K562 (cell line): Measurements from ENCODE around the gene DNAL4. TPM values are rescaled to one million over a fixed set of nuclear protein-coding genes. Genes with fewer than 3 reads are reported as not detected.
A peak's percentile ranks its signal among the peaks of the same experiment; 100 is the strongest.

Experiments used
- ATAC-seq: fragments of 200-7000 bp; cut with Tn5 transposase; 3 replicates; pipeline ENCODE4 v1.9.1; 2020; ENCODE audit warnings: moderate library complexity
- Bru-seq: library from RNA; stranded (reverse); fragments of 400-500 nt; gene quantifications from one replicate; lab custom pipeline; 2021; lab: Mats Ljungman, UMichigan
- BruChase-seq, 2 experiments: library from RNA; stranded (reverse); fragments of 400-500 nt; gene quantifications; one replicate each; lab custom pipeline; 2021; lab: Mats Ljungman, UMichigan
- BruUV-seq: library from RNA; stranded (reverse); fragments of 400-500 nt; replicated peaks from 2 replicates; lab custom pipeline; 2021; lab: Mats Ljungman, UMichigan
- CTCF ChIA-PET: fragments of 300-600 bp; formaldehyde crosslinking; extraction: SDS; loops from one replicate; lab custom pipeline; 2021; ENCODE audit warnings: low intra/inter-chr PET ratio; lab: Yijun Ruan, JAX
- POLR2A ChIA-PET: fragments of 300-600, 350-650 bp; sonication (Branson Sonifier 250); formaldehyde crosslinking; extraction: SDS; loops from one replicate; lab custom pipeline; 2021; ENCODE audit warnings: antibody characterized with exemption, inconsistent platforms; lab: Yijun Ruan, JAX
- DNase-seq, 4 experiments: peaks; one replicate each; pipeline versions ENCODE4 v3.0.0 to v3.0.0-alpha.2; 2011 to 2018; ENCODE audit warnings: low spot score in 3 of 4, mixed read lengths in 3 of 4; ENCODE audit errors: extremely low read depth in 1 of 4
- FAIRE-seq: peaks from 2 replicates; lab custom pipeline; 2011; peaks lifted over from hg19 to GRCh38; lab: Jason Lieb, UNC
- H2AFZ ChIP-seq: 2 replicates; pipeline ENCODE4 v1.6.0; 2011; ENCODE audit warnings: low read depth, low read length, control low read depth, inconsistent platforms
- H3K27ac ChIP-seq: fragments of 200-600 bp; 3 replicates; pipeline ENCODE4 v1.8.0; 2011; ENCODE audit warnings: low read depth, mild to moderate bottlenecking, control low read depth, inconsistent platforms, low read length, moderate library complexity, mixed read lengths; ENCODE audit errors: extremely low read depth
- H3K27me3 ChIP-seq, 2 experiments: fragments of 300-600 bp in 1 of 2; 2 replicates in 1 of 2; 3 replicates in 1 of 2; pipeline versions ENCODE4 v1.6.0 to v1.8.0; 2011; ENCODE audit warnings: inconsistent platforms in 2 of 2, low read length in 2 of 2, mild to moderate bottlenecking in 1 of 2, mixed read lengths in 1 of 2, moderate library complexity in 1 of 2; ENCODE audit not compliant: control insufficient read depth in 2 of 2, insufficient read depth in 2 of 2
- H3K36me3 ChIP-seq: fragments of 300-600 bp; 3 replicates; pipeline ENCODE4 v1.8.0; 2011; ENCODE audit warnings: mild to moderate bottlenecking, low read length, inconsistent platforms; ENCODE audit not compliant: control insufficient read depth, insufficient read depth
- H3K4me1 ChIP-seq, 2 experiments: fragments of 200-600 bp in 1 of 2; replicated peaks in 1 of 2; 2 replicates in 1 of 2; 3 replicates in 1 of 2; pipeline versions ENCODE4 v1.5.1 to v1.8.0; 2011; ENCODE audit warnings: inconsistent platforms in 2 of 2, low read length in 2 of 2, mild to moderate bottlenecking in 1 of 2, mixed read lengths in 1 of 2, moderate library complexity in 1 of 2; ENCODE audit not compliant: control insufficient read depth in 2 of 2, insufficient read depth in 2 of 2
- H3K4me2 ChIP-seq: 2 replicates; pipeline ENCODE4 v1.6.1; 2011; ENCODE audit warnings: low read length, control low read depth, inconsistent platforms, mixed read lengths; ENCODE audit not compliant: insufficient read depth
- H3K4me3 ChIP-seq: fragments of 200-600 bp; sonication (generic), shearing (Covaris generic); 2 replicates; pipeline ENCODE4 v1.5.1; 2016; ENCODE audit warnings: control low read depth, inconsistent platforms
- H3K79me2 ChIP-seq: fragments of 200-600 bp; 3 replicates; pipeline ENCODE4 v1.8.0; 2011; ENCODE audit warnings: low read length, inconsistent platforms; ENCODE audit not compliant: control insufficient read depth, insufficient read depth
- H3K9ac ChIP-seq, 2 experiments: 2 replicates each; pipeline versions ENCODE4 v1.6.0 to v1.6.1; 2011; ENCODE audit warnings: low read depth in 2 of 2, low read length in 2 of 2, control low read depth in 1 of 2, inconsistent platforms in 1 of 2, mild to moderate bottlenecking in 1 of 2, mixed read lengths in 1 of 2; ENCODE audit not compliant: insufficient read depth in 1 of 2
- H3K9me1 ChIP-seq: one replicate; pipeline ENCODE4 v1.6.0; 2011; ENCODE audit warnings: inconsistent platforms, mild to moderate bottlenecking, low read length, moderate library complexity; ENCODE audit not compliant: control insufficient read depth, insufficient read depth
- H3K9me3 ChIP-seq: replicated peaks from 2 replicates; pipeline ENCODE4 v1.5.1; 2011; ENCODE audit warnings: low read depth, low read length, inconsistent platforms; ENCODE audit not compliant: control insufficient read depth, insufficient read depth
- H4K20me1 ChIP-seq: replicated peaks from 2 replicates; pipeline ENCODE4 v1.6.1; 2011; ENCODE audit warnings: low read length, inconsistent platforms, mixed read lengths; ENCODE audit not compliant: control insufficient read depth, insufficient read depth
- BHLHE40 ChIP-seq: IDR thresholded peaks from 2 replicates; pipeline ENCODE4 v1.6.1; 2011; ENCODE audit warnings: low read length, improper control_type of control experiment
- MEIS2 ChIP-seq: fragments of 450-650 bp; IDR thresholded peaks from 2 replicates; pipeline ENCODE4 v1.6.1; 2014; ENCODE audit warnings: mild to moderate bottlenecking; ENCODE audit not compliant: partially characterized antibody
- NRF1 ChIP-seq, 2 experiments: fragments of 450-650 bp; IDR thresholded peaks in 1 of 2; conservative IDR thresholded peaks in 1 of 2; 2 replicates each; pipeline ENCODE4 v1.6.1; 2014; ENCODE audit warnings: mild to moderate bottlenecking in 2 of 2
- PCBP1 ChIP-seq: fragments of 200-400 bp; formaldehyde crosslinking; IDR thresholded peaks from 2 replicates; pipeline ENCODE4 v1.6.1; 2018; ENCODE audit warnings: mild to moderate bottlenecking, low read depth, low read length; ENCODE audit not compliant: poor library complexity, severe bottlenecking
- POLR2G ChIP-seq: fragments of 200-400 bp; formaldehyde crosslinking; IDR thresholded peaks from 2 replicates; pipeline ENCODE4 v1.6.1; 2017; ENCODE audit warnings: low read depth, mild to moderate bottlenecking, antibody characterized with exemption, low read length, moderate library complexity
- RBFOX2 ChIP-seq: fragments of 200-400 bp; formaldehyde crosslinking; IDR thresholded peaks from 2 replicates; pipeline ENCODE4 v1.6.1; 2017; ENCODE audit warnings: low read depth, mild to moderate bottlenecking, low read length, moderate library complexity
- ZBTB34 ChIP-seq: fragments of 250-450 bp; sonication (Bioruptor Pico); IDR thresholded peaks from 2 replicates; pipeline ENCODE4 v1.8.0; 2021; ENCODE audit warnings: mild to moderate bottlenecking, moderate library complexity
- ZFPM2 ChIP-seq: fragments of 250-450 bp; sonication (Bioruptor Pico); IDR thresholded peaks from 2 replicates; pipeline ENCODE4 v1.5.1; 2022; ENCODE audit warnings: mild to moderate bottlenecking
- WGBS: fragments of 100-300 bp; shearing (Covaris generic); methylation state at CpG from one replicate; pipeline ENCODE4 v1.1.6; 2016; ENCODE audit warnings: low coverage, mixed read lengths; ENCODE audit not compliant: insufficient coverage; ENCODE audit errors: missing lambda C conversion rate; 5-methylcytosine and 5-hydroxymethylcytosine counted together
- in situ Hi-C: fragments of 300-500 bp; cut with MboI; formaldehyde crosslinking; loops from 4 replicates; pipeline ENCODE4 v1.15.0; 2018; ENCODE audit warnings: inconsistent platforms, mixed read lengths
- intact Hi-C: fragments of 100-400 bp; cut with micrococcal nuclease; formaldehyde crosslinking; loops from 2 replicates; pipeline ENCODE4 v1.14.2; 2022
- long read RNA-seq, 3 experiments: library from polyadenylated mRNA in 2 of 3; library from RNA in 1 of 3; unstranded in 2 of 3; stranded (forward) in 1 of 3; transcript quantifications; one replicate each; pipeline ENCODE4 v2.0.0, GENCODE V29; 2019 to 2022
- polyA minus RNA-seq, 3 experiments: library from RNA; depleted of rRNA, polyadenylated mRNA; stranded (reverse); fragments of >200 nt; gene quantifications; 2 replicates each; pipeline ENCODE4 v1.2.3, GENCODE V29; 2011
- polyA plus RNA-seq, 8 experiments: library from polyadenylated mRNA; depleted of rRNA in 4 of 8; stranded (reverse) in 5 of 8; unstranded in 3 of 8; fragments of >200 nt; fragmentation: Nextera tagmentation in 2 of 8; fragmentation: Illumina TruSeq in 1 of 8; extraction: Ambion mirVana in 2 of 8; extraction: Trizol in 1 of 8; gene quantifications; 2 replicates each; pipeline versions ENCODE4 v1.2.1 to v1.2.3, GENCODE V29; 2011 to 2014; ENCODE audit warnings: inconsistent platforms in 1 of 8, missing spikeins in 1 of 8
- total RNA-seq, 7 experiments: library from RNA; depleted of rRNA in 6 of 7; stranded (reverse); fragments of >200 nt in 6 of 7; fragmentation: Illumina TruSeq in 2 of 7; extraction: Trizol in 2 of 7; gene quantifications; 2 replicates each; pipeline versions ENCODE4 v1.2.1 to v1.2.3, GENCODE V29; 2011 to 2021; ENCODE audit warnings: low replicate concordance in 1 of 7

DNAL4 gene
- total RNA-seq (2011; cell fraction: chromatin; rRNA removed; ENCODE audit: low replicate concordance), result 3.5 and 3.8 TPM in 2 replicates
- 4.2 and 5.8 TPM in 2 replicates for total RNA-seq (2011; cell fraction: nucleolus; rRNA removed)
- total RNA-seq (2011; cell fraction: nucleoplasm; rRNA removed), result 4.4 and 4.5 TPM in 2 replicates
- total RNA-seq (2014; rRNA removed) (5.2 and 7.5 TPM in 2 replicates), total RNA-seq (2014; rRNA removed; fragmentation: Illumina TruSeq; extraction: Trizol) (4.2 and 4.7 TPM in 2 replicates), total RNA-seq (2015; rRNA removed; fragmentation: Illumina TruSeq; extraction: Trizol) (4.7 and 5.6 TPM in 2 replicates), total RNA-seq (2021) (5.9 and 6.1 TPM in 2 replicates), polyA plus RNA-seq (2011; rRNA removed) (6.9 and 8.9 TPM in 2 replicates), polyA plus RNA-seq (2014; fragmentation: Illumina TruSeq; extraction: Trizol) (9.4 and 11.3 TPM in 2 replicates), polyA plus RNA-seq (2014; fragmentation: Nextera tagmentation; extraction: Ambion mirVana) (under 1 TPM; 0.20 to 0.70 TPM), polyA plus RNA-seq (2014; rRNA removed) (7.8 and 8.3 TPM in 2 replicates), polyA minus RNA-seq (2011; rRNA and poly(A)+ RNA removed) (3.1 and 3.3 TPM in 2 replicates), Bru-seq, nascent RNA (percentile 49 among the genes with signal in this experiment), BruChase-seq, experiment 1, labeled RNA remaining after a 2-hour chase (percentile 49 among the genes with signal in this experiment), BruChase-seq, experiment 2, labeled RNA remaining after a 6-hour chase (percentile 55 among the genes with signal in this experiment)
- 10.5 and 12.7 TPM in 2 replicates for polyA plus RNA-seq (2011; cell fraction: cytosol; rRNA removed)
- 8.2 and 8.3 TPM in 2 replicates for polyA plus RNA-seq (2011; cell fraction: nucleus; rRNA removed)
- polyA plus RNA-seq (2012), result 6.6 and 12.2 TPM in 2 replicates
- polyA minus RNA-seq (2011; cell fraction: cytosol; rRNA and poly(A)+ RNA removed), result 1.7 and 1.8 TPM in 2 replicates
- polyA minus RNA-seq (2011; cell fraction: nucleus; rRNA and poly(A)+ RNA removed), result 1.8 and 2.8 TPM in 2 replicates
- long read RNA-seq, experiment 1, transcript DNAL4-201 (4 exons, 1,504 nt), result major isoform, 7 of 9 reads
- long read RNA-seq, experiment 1, partial matches to known transcripts, result 0 of 9 reads
- long read RNA-seq, experiment 1, other reads (novel, unspliced or antisense), result 1 of 9 reads
- long read RNA-seq, experiment 2, transcript DNAL4-201 (4 exons, 1,504 nt), result major isoform, 7 of 8 reads
- long read RNA-seq, experiment 2, partial matches to known transcripts, result 0 of 8 reads
- long read RNA-seq, experiment 2, other reads (novel, unspliced or antisense), result 0 of 8 reads
- long read RNA-seq, experiment 3, partial matches to known transcripts, result 0 of 2 reads
- long read RNA-seq, experiment 3, other reads (novel, unspliced or antisense), result 0 of 2 reads

- ATAC-seq, result peak; percentile 97
- BruUV-seq, result no TSS peak
- peak; percentile 46 for TF ChIP-seq MEIS2
- peak; percentile 47 for TF ChIP-seq PCBP1
- no peak for TF ChIP-seq ZFPM2 (CRISPR knock-in tag)
- TF ChIP-seq ZBTB34 (CRISPR knock-in tag), result no peak
- peak; percentile 71 for TF ChIP-seq POLR2G
- TF ChIP-seq BHLHE40, result peak; percentile 27; the same call in 1 of the 2 replicates
- TF ChIP-seq NRF1 (conservative IDR thresholded peaks at IDR 0.05 in 1 of 2, IDR thresholded peaks at IDR 0.05 in 1 of 2), result peak; percentile 45 to 53; a peak in 2 of 4 replicates
- TF ChIP-seq RBFOX2, result peak; percentile 60
These were observed at the start of gene DNAL4 for GRCh38 chr22:38793721-38794466. TSS of gene DNAL4 (minus strand) at chr22:38794143. CDS start at chr22:38782731, 11,412 bp downstream.

More at GRCh38 chr22:38793721-38794466, at the start of gene DNAL4:
- Histone ChIP-seq H3K9ac (peak within 1 kb of the TSS; percentile 67 to 93), H3K27ac (peak within 1 kb of the TSS; percentile 76), H3K79me2 (peaks cover 9% of the 10 kb centered on the region), H3K4me1 (peaks cover under 1 to 12% of the 10 kb centered on the region in 2 experiments; a peak in 2 of 5 replicates), H3K36me3 (no peaks in the 10 kb centered on the region), H3K9me1 (no peaks in the 10 kb centered on the region), H3K27me3 (peaks cover 0 to 5% of the 10 kb centered on the region in 2 experiments; a peak in 1 of 5 replicates), H4K20me1 (no peaks in the 10 kb centered on the region), H3K4me3 (peak within 1 kb of the TSS; percentile 64), H2AFZ (peak within 1 kb of the TSS; percentile 96), H3K4me2 (peak within 1 kb of the TSS; percentile 91), H3K9me3 (no peaks in the 10 kb centered on the region; the same call in 1 of the 2 replicates)
- in situ Hi-C loops, result no loop called here
- POLR2A ChIA-PET, result no interaction called here
- peak; percentile 99 for FAIRE-seq
- peak; percentile 89 to 96 (median 92) for DNase-seq
- CTCF ChIA-PET, result no interaction called here
- under 1% methylated on average over 24 of the region's 47 CpGs for whole genome bisulfite sequencing
- intact Hi-C loops, result no loop called here
